Neural progenitor cell (in vitro differentiated cells): ENCODE measurements around the gene MYL5. TPM values are rescaled to one million over a fixed set of nuclear protein-coding genes. Genes with fewer than 3 reads are reported as not detected.
A peak's percentile ranks its signal among the peaks of the same experiment; 100 is the strongest.

Source experiments
- DNase-seq: peaks from one replicate; pipeline ENCODE4 v3.0.0-alpha.2; 2016; ENCODE audit warnings: low spot score
- H2AFZ ChIP-seq: fragments of 200-600 bp; sonication (generic); replicated peaks from 2 replicates; pipeline ENCODE4 v1.6.1; 2016; ENCODE audit warnings: antibody characterized with exemption
- H3F3A ChIP-seq: fragments of 200-600 bp; sonication (generic); 2 replicates; pipeline ENCODE4 v1.6.1; 2016; ENCODE audit warnings: antibody characterized with exemption, low read depth
- H3K27ac ChIP-seq: fragments of 200-600 bp; sonication (generic); 2 replicates; pipeline ENCODE4 v1.5.1; 2016; ENCODE audit warnings: mild to moderate bottlenecking
- H3K27me3 ChIP-seq: fragments of 200-600 bp; sonication (generic); 2 replicates; pipeline ENCODE4 v1.6.1; 2016; ENCODE audit warnings: mild to moderate bottlenecking, moderate library complexity
- H3K36me3 ChIP-seq: fragments of 200-600 bp; sonication (generic); 2 replicates; pipeline ENCODE4 v1.5.1; 2016
- H3K4me1 ChIP-seq: fragments of 200-600 bp; sonication (generic); 2 replicates; pipeline ENCODE4 v1.6.1; 2016; ENCODE audit warnings: mixed run types
- H3K4me2 ChIP-seq: fragments of 200-600 bp; sonication (generic); 2 replicates; pipeline ENCODE4 v1.6.1; 2016
- H3K4me3 ChIP-seq: fragments of 200-600 bp; sonication (generic); 2 replicates; pipeline ENCODE4 v1.5.1; 2016
- H3K79me2 ChIP-seq: fragments of 200-600 bp; sonication (generic); 2 replicates; pipeline ENCODE4 v1.6.1; 2016; ENCODE audit warnings: low read depth
- H3K9ac ChIP-seq: fragments of 200-600 bp; sonication (generic); 2 replicates; pipeline ENCODE4 v1.6.1; 2016
- H3K9me3 ChIP-seq: fragments of 200-600 bp; sonication (generic); 2 replicates; pipeline ENCODE4 v1.5.1; 2016; ENCODE audit warnings: low read depth
- H4K20me1 ChIP-seq: fragments of 200-600 bp; sonication (generic); 2 replicates; pipeline ENCODE4 v1.6.1; 2016; ENCODE audit warnings: low read depth
- H3K27ac Mint-ChIP-seq: 3 replicates; pipeline ENCODE4 v1.8.0; 2021; ENCODE audit warnings: mixed read lengths
- H3K27me3 Mint-ChIP-seq: 2 replicates; pipeline ENCODE4 v1.8.0; 2022; ENCODE audit warnings: low read depth, mild to moderate bottlenecking, inconsistent platforms, moderate library complexity, mixed read lengths; ENCODE audit not compliant: insufficient read depth
- H3K36me3 Mint-ChIP-seq: 3 replicates; pipeline ENCODE4 v1.8.0; 2021; ENCODE audit warnings: mixed read lengths
- H3K4me1 Mint-ChIP-seq: 3 replicates; pipeline ENCODE4 v1.8.0; 2021; ENCODE audit warnings: mixed read lengths
- H3K4me3 Mint-ChIP-seq: 3 replicates; pipeline ENCODE4 v1.8.0; 2021; ENCODE audit warnings: mild to moderate bottlenecking, moderate library complexity, mixed read lengths
- H3K9me3 Mint-ChIP-seq: 3 replicates; pipeline ENCODE4 v1.8.0; 2020; ENCODE audit warnings: mixed read lengths
- CTCF ChIP-seq: fragments of 200-600 bp; sonication (generic); IDR thresholded peaks from 2 replicates; pipeline ENCODE4 v1.5.1; 2017; ENCODE audit warnings: antibody characterized with exemption, mild to moderate bottlenecking
- EZH2 ChIP-seq: fragments of 200-600 bp; sonication (generic); IDR thresholded peaks from 2 replicates; pipeline ENCODE4 v1.6.1; 2017; ENCODE audit warnings: antibody characterized with exemption, mild to moderate bottlenecking, moderate library complexity
- EZH2phosphoT487 ChIP-seq: fragments of 200-600 bp; sonication (generic); IDR thresholded peaks from 2 replicates; pipeline ENCODE4 v1.6.1; 2017; ENCODE audit warnings: antibody characterized with exemption
- total RNA-seq: library from RNA; depleted of rRNA; stranded (reverse); fragments of >200 nt; gene quantifications from 2 replicates; pipeline ENCODE4 v1.2.3, GENCODE V29; 2015; ENCODE audit warnings: low replicate concordance

MYL5 gene
- total RNA-seq, 1 donor from 2014 or later: 0.21 TPM

- Histone ChIP-seq H3K4me1 (no peaks in the 10 kb centered on the region), H3K36me3 (no peaks in the 10 kb centered on the region), H3K4me3 (no peak overlapping the region), H3K4me2 (no peak overlapping the region), H3K9me3 (no peaks in the 10 kb centered on the region), H3K27ac (no peak overlapping the region), H3K9ac (no peak overlapping the region), H4K20me1 (peaks cover 86% of the 10 kb centered on the region), H3K79me2 (peaks cover 91% of the 10 kb centered on the region), H3K27me3 (no peaks in the 10 kb centered on the region), H2AFZ (no peak overlapping the region), H3F3A (peaks cover 4% of the 10 kb centered on the region)
- no peak overlapping the region for H3K27ac Mint-ChIP-seq
- peaks cover 2% of the 10 kb centered on the region for H3K27me3 Mint-ChIP-seq
- no peak overlapping the region for H3K4me3 Mint-ChIP-seq
- peaks cover 24% of the 10 kb centered on the region for H3K9me3 Mint-ChIP-seq
- peaks cover 34% of the 10 kb centered on the region for H3K36me3 Mint-ChIP-seq
- peaks cover 10% of the 10 kb centered on the region for H3K4me1 Mint-ChIP-seq
- no peak for TF ChIP-seq CTCF
- TF ChIP-seq EZH2phosphoT487: no peak
- TF ChIP-seq EZH2: no peak
- no peak for DNase-seq
Observed at GRCh38 chr4:714087-714486, 39.7 kb downstream of the MYL5 start.

- Histone ChIP-seq H3K36me3 (no peaks in the 10 kb centered on the region), H4K20me1 (peaks cover 83% of the 10 kb centered on the region)
- H3K27ac Mint-ChIP-seq: peak overlapping the region; percentile 86
Observed at GRCh38 chr4:717601-718320, 43.4 kb downstream of the MYL5 start.

GRCh38 chr4:718460-718859 lies 44.1 kb downstream of the MYL5 start:
- H3K9me3 Mint-ChIP-seq: peaks cover 26% of the 10 kb centered on the region
- no peaks in the 10 kb centered on the region for H3K4me1 ChIP-seq
- H3K27ac Mint-ChIP-seq: no peak overlapping the region
- H3K4me3 ChIP-seq: no peak overlapping the region
- no peaks in the 10 kb centered on the region for H3K27me3 ChIP-seq
- H3F3A ChIP-seq: no peaks in the 10 kb centered on the region
- peaks cover 43% of the 10 kb centered on the region for H3K36me3 Mint-ChIP-seq
- TF ChIP-seq CTCF: no peak
- TF ChIP-seq EZH2: no peak
- no peak for TF ChIP-seq EZH2phosphoT487
- H3K4me3 Mint-ChIP-seq: no peak overlapping the region
- peaks cover 6% of the 10 kb centered on the region for H3K4me1 Mint-ChIP-seq
- H3K9ac ChIP-seq: no peak overlapping the region
- peaks cover 81% of the 10 kb centered on the region for H4K20me1 ChIP-seq
- DNase-seq: no peak
- H3K79me2 ChIP-seq: peaks cover 88% of the 10 kb centered on the region
- no peaks in the 10 kb centered on the region for H3K9me3 ChIP-seq
- no peaks in the 10 kb centered on the region for H3K36me3 ChIP-seq
- H3K27me3 Mint-ChIP-seq: peaks cover 2% of the 10 kb centered on the region
- no peak overlapping the region for H3K4me2 ChIP-seq
- H3K27ac ChIP-seq: no peak overlapping the region
- H2AFZ ChIP-seq: no peak overlapping the region

More at GRCh38 chr4:717601-718320, 43.4 kb downstream of the MYL5 start:
- H3K27ac ChIP-seq: no peak overlapping the region
- no peak overlapping the region for H3K4me3 ChIP-seq
- peaks cover 6% of the 10 kb centered on the region for H3K4me1 Mint-ChIP-seq
- H2AFZ ChIP-seq: no peak overlapping the region
- H3K9me3 Mint-ChIP-seq: peaks cover 26% of the 10 kb centered on the region
- peaks cover 36% of the 10 kb centered on the region for H3K36me3 Mint-ChIP-seq
- peaks cover 2% of the 10 kb centered on the region for H3K27me3 Mint-ChIP-seq
- no peaks in the 10 kb centered on the region for H3K27me3 ChIP-seq
- no peak overlapping the region for H3K4me3 Mint-ChIP-seq
- H3K4me2 ChIP-seq: no peak overlapping the region
- no peaks in the 10 kb centered on the region for H3F3A ChIP-seq
- H3K79me2 ChIP-seq: peaks cover 88% of the 10 kb centered on the region
- TF ChIP-seq CTCF (no peak), EZH2phosphoT487 (no peak), EZH2 (no peak)
- no peaks in the 10 kb centered on the region for H3K4me1 ChIP-seq
- no peak for DNase-seq
- no peaks in the 10 kb centered on the region for H3K9me3 ChIP-seq
- no peak overlapping the region for H3K9ac ChIP-seq
